GM12878 (cell line): Measurements from ENCODE around the gene CRTC3. TPM values are rescaled to one million over a fixed set of nuclear protein-coding genes. Genes with fewer than 3 reads are reported as not detected.

Experiments
- ATAC-seq: fragments of 200-7000 bp; cut with Tn5 transposase; 3 replicates; pipeline ENCODE4 v1.9.1; 2020; ENCODE audit warnings: mild to moderate bottlenecking, moderate library complexity
- BruUV-seq: library from RNA; stranded (reverse); fragments of 400-500 nt; replicated peaks from 2 replicates; lab custom pipeline; 2021; lab: Mats Ljungman, UMichigan
- CTCF ChIA-PET: fragments of 300-600 bp; sonication (Branson Sonifier 250); formaldehyde crosslinking; extraction: SDS; loops from one replicate; lab custom pipeline; 2021; ENCODE audit warnings: inconsistent platforms; lab: Yijun Ruan, JAX
- POLR2A ChIA-PET: fragments of 350-600 bp; formaldehyde crosslinking; extraction: SDS; loops from one replicate; lab custom pipeline; 2021; ENCODE audit warnings: inconsistent platforms; lab: Charles Lee
- RAD21 ChIA-PET: fragments of 300-600 bp; sonication (Branson Sonifier 250); formaldehyde crosslinking; loops from one replicate; lab custom pipeline; 2023; ENCODE audit warnings: antibody characterized with exemption; ENCODE audit not compliant: unreplicated experiment; lab: Charles Lee
- SMC1A ChIA-PET: fragments of 300-600 bp; sonication (Branson Sonifier 250); formaldehyde crosslinking; loops from one replicate; lab custom pipeline; 2023; ENCODE audit not compliant: unreplicated experiment, uncharacterized antibody; lab: Charles Lee
- DNase-seq: peaks from one replicate; pipeline ENCODE4 v3.0.0-alpha.2; 2011; ENCODE audit warnings: low read depth, low spot score
- FAIRE-seq: peaks from 3 replicates; lab custom pipeline; 2011; peaks lifted over from hg19 to GRCh38; lab: Jason Lieb, UNC
- H2AFZ ChIP-seq: 2 replicates; pipeline ENCODE4 v1.6.0; 2011; ENCODE audit warnings: low read depth, low read length, control low read depth; ENCODE audit not compliant: control insufficient read depth
- H3K27ac ChIP-seq: 2 replicates; pipeline ENCODE4 v1.5.1; 2011; ENCODE audit warnings: control low read depth; ENCODE audit not compliant: control insufficient read depth, insufficient read depth
- H3K27me3 ChIP-seq, 2 experiments: replicated peaks in 1 of 2; 2 replicates each; pipeline versions ENCODE4 v1.6.0 to v1.6.1; 2011; ENCODE audit warnings: low read length in 1 of 2; ENCODE audit not compliant: control insufficient read depth in 2 of 2, insufficient read depth in 2 of 2
- H3K36me3 ChIP-seq, 2 experiments: 2 replicates each; pipeline ENCODE4 v1.5.1; 2011; ENCODE audit warnings: low read length in 1 of 2; ENCODE audit not compliant: control insufficient read depth in 2 of 2, insufficient read depth in 2 of 2
- H3K4me1 ChIP-seq: 2 replicates; pipeline ENCODE4 v1.6.1; 2011; ENCODE audit warnings: mild to moderate bottlenecking, low read length, moderate library complexity, mixed read lengths; ENCODE audit not compliant: control insufficient read depth, insufficient read depth
- H3K4me2 ChIP-seq: 2 replicates; pipeline ENCODE4 v1.6.0; 2011; ENCODE audit warnings: control low read depth; ENCODE audit not compliant: control insufficient read depth, insufficient read depth
- H3K4me3 ChIP-seq: fragments of 200-600 bp; sonication (generic); 2 replicates; pipeline ENCODE4 v1.5.1; 2016
- H3K79me2 ChIP-seq: 2 replicates; pipeline ENCODE4 v1.6.0; 2011; ENCODE audit warnings: low read length; ENCODE audit not compliant: control insufficient read depth, insufficient read depth
- H3K9ac ChIP-seq: 2 replicates; pipeline ENCODE4 v1.8.0; 2011; ENCODE audit warnings: low read length, control low read depth, mixed read lengths; ENCODE audit not compliant: control insufficient read depth, insufficient read depth
- H3K9me3 ChIP-seq: replicated peaks from 3 replicates; pipeline ENCODE4 v1.5.1; 2011; ENCODE audit warnings: mild to moderate bottlenecking, low read length; ENCODE audit not compliant: control insufficient read depth, insufficient read depth
- H4K20me1 ChIP-seq: 2 replicates; pipeline ENCODE4 v1.6.0; 2011; ENCODE audit not compliant: control insufficient read depth, insufficient read depth
- BRCA1 ChIP-seq: IDR thresholded peaks from 2 replicates; pipeline ENCODE4 v1.6.1; 2011; ENCODE audit warnings: low read depth, low read length, improper control_type of control experiment
- CREB1 ChIP-seq: IDR thresholded peaks from 2 replicates; pipeline ENCODE4 v1.6.1; 2012; ENCODE audit warnings: low read depth, mild to moderate bottlenecking, inconsistent platforms
- EP300 ChIP-seq, 2 experiments: fragments of 150-350 bp in 1 of 2; IDR thresholded peaks; 2 replicates each; pipeline ENCODE4 v1.6.1; 2011 to 2012; ENCODE audit warnings: low read depth in 2 of 2, low read length in 2 of 2, borderline replicate concordance in 1 of 2, improper control_type of control experiment in 1 of 2, inconsistent platforms in 1 of 2; ENCODE audit not compliant: control insufficient read depth in 1 of 2
- HCFC1 ChIP-seq: fragments of 150-350 bp; IDR thresholded peaks from 2 replicates; pipeline ENCODE4 v1.6.1; 2014; ENCODE audit warnings: low read length
- LARP7 ChIP-seq: fragments of 450-650 bp; IDR thresholded peaks from 2 replicates; pipeline ENCODE4 v1.6.1; 2017; ENCODE audit warnings: mild to moderate bottlenecking
- NFXL1 ChIP-seq: fragments of 450-650 bp; IDR thresholded peaks from 2 replicates; pipeline ENCODE4 v1.6.1; 2017; ENCODE audit warnings: antibody characterized with exemption, mild to moderate bottlenecking, borderline replicate concordance
- NRF1 ChIP-seq: conservative IDR thresholded peaks from 2 replicates; pipeline ENCODE4 v1.6.1; 2011; ENCODE audit warnings: mild to moderate bottlenecking, low read depth, low read length, improper control_type of control experiment
- POLR2AphosphoS5 ChIP-seq: IDR thresholded peaks from 2 replicates; pipeline ENCODE4 v1.6.1; 2011; ENCODE audit warnings: mild to moderate bottlenecking, low read length, inconsistent platforms
- RAD51 ChIP-seq: fragments of 450-650 bp; IDR thresholded peaks from 2 replicates; pipeline ENCODE4 v1.6.1; 2016; ENCODE audit warnings: moderate library complexity, mild to moderate bottlenecking, inconsistent platforms
- RCOR1 ChIP-seq: conservative IDR thresholded peaks from 2 replicates; pipeline ENCODE4 v1.6.1; 2012; ENCODE audit warnings: low read depth, low read length, improper control_type of control experiment
- RUNX3 ChIP-seq: IDR thresholded peaks from 2 replicates; pipeline ENCODE4 v1.6.1; 2012; ENCODE audit warnings: low read length, inconsistent platforms
- SMC3 ChIP-seq: IDR thresholded peaks from 2 replicates; pipeline ENCODE4 v1.6.1; 2011; ENCODE audit warnings: low read length, improper control_type of control experiment, borderline replicate concordance
- SP1 ChIP-seq: IDR thresholded peaks from one replicate; pipeline ENCODE4 v1.6.1; 2011; ENCODE audit warnings: low read depth, low read length
- SUZ12 ChIP-seq: fragments of 200-600 bp; sonication (generic); IDR thresholded peaks from one replicate; pipeline ENCODE4 v1.6.1; 2018; ENCODE audit warnings: antibody characterized with exemption, mild to moderate bottlenecking; ENCODE audit not compliant: unreplicated experiment
- TCF3 ChIP-seq: IDR thresholded peaks from 2 replicates; pipeline ENCODE4 v1.6.1; 2012; ENCODE audit warnings: low read depth, mild to moderate bottlenecking, low read length, borderline replicate concordance; ENCODE audit not compliant: insufficient read depth
- YBX1 ChIP-seq: fragments of 450-650 bp; IDR thresholded peaks from 2 replicates; pipeline ENCODE4 v1.6.1; 2016; ENCODE audit warnings: antibody characterized with exemption
- YY1 ChIP-seq: IDR thresholded peaks from 2 replicates; pipeline ENCODE4 v1.6.1; 2011; ENCODE audit warnings: low read depth, mild to moderate bottlenecking, low read length
- in situ Hi-C: fragments of 300-500 bp; cut with MboI; formaldehyde crosslinking; loops from 9 replicates; pipeline ENCODE4 v1.14.3; 2018; ENCODE audit warnings: mixed read lengths
- intact Hi-C: fragments of 100-400 bp; cut with micrococcal nuclease; formaldehyde crosslinking; loops from one replicate; pipeline ENCODE4 v1.14.2; 2022; ENCODE audit not compliant: unreplicated experiment
- polyA plus RNA-seq, 11 experiments: library from polyadenylated mRNA; depleted of rRNA in 4 of 11; unstranded in 6 of 11; stranded (reverse) in 5 of 11; fragments of >200 nt; fragmentation: Nextera tagmentation in 4 of 11; fragmentation: Illumina TruSeq in 1 of 11; extraction: Ambion mirVana in 4 of 11; extraction: Trizol in 1 of 11; gene quantifications; 1 replicate in 1 of 11; 2 replicates in 10 of 11; pipeline versions ENCODE4 v1.2.1 to v1.2.3, GENCODE V29; 2011 to 2016; ENCODE audit warnings: inconsistent platforms in 2 of 11, missing spikeins in 2 of 11, low read depth in 1 of 11
- total RNA-seq, 4 experiments: library from RNA; depleted of rRNA in 3 of 4; stranded (reverse); fragments of >200 nt in 3 of 4; fragmentation: Illumina TruSeq in 1 of 4; extraction: Trizol in 1 of 4; gene quantifications; 2 replicates each; pipeline versions ENCODE4 v1.2.1 to v1.2.3, GENCODE V29; 2013 to 2021
- TF ChIP-seq, protein P1 (sequence below): fragments of 450-650 bp; formaldehyde crosslinking; IDR thresholded peaks from 2 replicates; pipeline ENCODE4 v1.5.0; 2022; ENCODE audit warnings: mild to moderate bottlenecking, missing genetic modification characterization
- TF ChIP-seq, protein P2 (sequence below): fragments of 450-650 bp; IDR thresholded peaks from 2 replicates; pipeline ENCODE4 v1.6.1; 2017; ENCODE audit warnings: borderline replicate concordance

CRTC3 gene
- total and polyA plus RNA-seq, 10 of the 15 experiments (the other 5 are each of a cell fraction or from before 2014, with no cell fraction given): 3.5 to 36.9 (median 18.9) TPM

DNA sequence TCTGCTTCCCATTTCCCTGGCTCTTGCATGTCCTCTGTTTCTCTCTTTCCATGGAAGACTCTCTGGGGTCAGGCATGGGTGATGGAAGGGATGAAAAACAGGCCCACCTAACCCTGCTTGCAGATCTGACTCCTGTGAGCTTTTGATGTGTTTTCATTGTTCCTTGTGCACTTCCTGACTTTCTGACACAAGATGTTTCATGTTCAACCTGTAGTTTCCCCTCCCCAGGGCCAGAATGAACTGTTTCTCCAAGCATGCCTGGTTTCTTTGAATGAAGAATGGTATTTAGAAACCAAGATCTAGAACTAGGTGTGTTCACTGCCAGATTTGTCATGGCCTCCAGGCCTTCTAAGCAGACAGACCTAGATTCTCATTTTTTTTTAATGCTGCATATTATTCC, 36.1 kb upstream of the CRTC3 start:
- Histone ChIP-seq H3K9me3 (no peaks in the 10 kb centered on the region), H3K4me2 (no peak overlapping the region), H3K27me3 (no peaks in the 10 kb centered on the region), H4K20me1 (no peaks in the 10 kb centered on the region), H2AFZ (no peak overlapping the region), H3K4me3 (no peak overlapping the region), H3K4me1 (no peaks in the 10 kb centered on the region), H3K9ac (no peak overlapping the region), H3K36me3 (peaks cover 12 to 26% of the 10 kb centered on the region in 2 experiments), H3K27ac (no peak overlapping the region), H3K79me2 (no peaks in the 10 kb centered on the region)
- intact Hi-C loops (loop anchor here (10.0 kb wide), 1 partner anchor 391 kb away; the partner anchor contains the start of gene FES), in situ Hi-C loops (no loop called here)
- SMC1A ChIA-PET: no interaction called here
- no peak for ATAC-seq
- RAD21 ChIA-PET: no interaction called here
- CTCF ChIA-PET: interaction anchor here (1.1 kb wide), 1 partner anchor 199 kb away, joined by 3 read pairs; no protein-coding TSS in a partner anchor
- BruUV-seq: no TSS peak
- POLR2A ChIA-PET: no interaction called here
- TF ChIP-seq POLR2AphosphoS5: no peak
- TF ChIP-seq LARP7: no peak
- TF ChIP-seq, protein P1, sequence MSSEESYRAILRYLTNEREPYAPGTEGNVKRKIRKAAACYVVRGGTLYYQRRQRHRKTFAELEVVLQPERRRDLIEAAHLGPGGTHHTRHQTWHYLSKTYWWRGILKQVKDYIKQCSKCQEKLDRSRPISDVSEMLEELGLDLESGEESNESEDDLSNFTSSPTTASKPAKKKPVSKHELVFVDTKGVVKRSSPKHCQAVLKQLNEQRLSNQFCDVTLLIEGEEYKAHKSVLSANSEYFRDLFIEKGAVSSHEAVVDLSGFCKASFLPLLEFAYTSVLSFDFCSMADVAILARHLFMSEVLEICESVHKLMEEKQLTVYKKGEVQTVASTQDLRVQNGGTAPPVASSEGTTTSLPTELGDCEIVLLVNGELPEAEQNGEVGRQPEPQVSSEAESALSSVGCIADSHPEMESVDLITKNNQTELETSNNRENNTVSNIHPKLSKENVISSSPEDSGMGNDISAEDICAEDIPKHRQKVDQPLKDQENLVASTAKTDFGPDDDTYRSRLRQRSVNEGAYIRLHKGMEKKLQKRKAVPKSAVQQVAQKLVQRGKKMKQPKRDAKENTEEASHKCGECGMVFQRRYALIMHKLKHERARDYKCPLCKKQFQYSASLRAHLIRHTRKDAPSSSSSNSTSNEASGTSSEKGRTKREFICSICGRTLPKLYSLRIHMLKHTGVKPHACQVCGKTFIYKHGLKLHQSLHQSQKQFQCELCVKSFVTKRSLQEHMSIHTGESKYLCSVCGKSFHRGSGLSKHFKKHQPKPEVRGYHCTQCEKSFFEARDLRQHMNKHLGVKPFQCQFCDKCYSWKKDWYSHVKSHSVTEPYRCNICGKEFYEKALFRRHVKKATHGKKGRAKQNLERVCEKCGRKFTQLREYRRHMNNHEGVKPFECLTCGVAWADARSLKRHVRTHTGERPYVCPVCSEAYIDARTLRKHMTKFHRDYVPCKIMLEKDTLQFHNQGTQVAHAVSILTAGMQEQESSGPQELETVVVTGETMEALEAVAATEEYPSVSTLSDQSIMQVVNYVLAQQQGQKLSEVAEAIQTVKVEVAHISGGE: no peak
- no peak for TF ChIP-seq SP1
- no peak for TF ChIP-seq NRF1
- TF ChIP-seq RAD51: no peak
- no peak for TF ChIP-seq TCF3
- no peak for TF ChIP-seq EP300 (IDR thresholded peaks at IDR 0.05; ENCODE audit: borderline replicate concordance in 1 of 2, control insufficient read depth in 1 of 2, low read depth in 2 of 2, low read length in 2 of 2)
- no peak for TF ChIP-seq RUNX3
- TF ChIP-seq SMC3: no peak
- TF ChIP-seq BRCA1: no peak
- no peak for TF ChIP-seq HCFC1
- no peak for TF ChIP-seq YY1
- no peak for TF ChIP-seq CREB1
- no peak for TF ChIP-seq SUZ12
- no peak for TF ChIP-seq YBX1
- TF ChIP-seq RCOR1: no peak
- TF ChIP-seq, protein P2, sequence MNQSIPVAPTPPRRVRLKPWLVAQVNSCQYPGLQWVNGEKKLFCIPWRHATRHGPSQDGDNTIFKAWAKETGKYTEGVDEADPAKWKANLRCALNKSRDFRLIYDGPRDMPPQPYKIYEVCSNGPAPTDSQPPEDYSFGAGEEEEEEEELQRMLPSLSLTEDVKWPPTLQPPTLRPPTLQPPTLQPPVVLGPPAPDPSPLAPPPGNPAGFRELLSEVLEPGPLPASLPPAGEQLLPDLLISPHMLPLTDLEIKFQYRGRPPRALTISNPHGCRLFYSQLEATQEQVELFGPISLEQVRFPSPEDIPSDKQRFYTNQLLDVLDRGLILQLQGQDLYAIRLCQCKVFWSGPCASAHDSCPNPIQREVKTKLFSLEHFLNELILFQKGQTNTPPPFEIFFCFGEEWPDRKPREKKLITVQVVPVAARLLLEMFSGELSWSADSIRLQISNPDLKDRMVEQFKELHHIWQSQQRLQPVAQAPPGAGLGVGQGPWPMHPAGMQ: no peak
- no peak for TF ChIP-seq NFXL1
- FAIRE-seq: no peak
- DNase-seq: no peak
